Ishikawa (cell line): ENCODE measurements around the gene PADI2.

Experiments
- CEBPB ChIP-seq: IDR thresholded peaks from 2 replicates; pipeline ENCODE4 v1.6.1; 2012
- CREB1 ChIP-seq: IDR thresholded peaks from 2 replicates; pipeline ENCODE4 v1.6.1; 2012; ENCODE audit warnings: low read depth
- EGR1 ChIP-seq: IDR thresholded peaks from 2 replicates; pipeline ENCODE4 v1.6.1; 2012
- EP300 ChIP-seq: IDR thresholded peaks from 2 replicates; pipeline ENCODE4 v1.6.1; 2012; ENCODE audit warnings: borderline replicate concordance
- FOXM1 ChIP-seq: IDR thresholded peaks from 2 replicates; pipeline ENCODE4 v1.6.1; 2012; ENCODE audit warnings: low read depth, borderline replicate concordance
- NFIC ChIP-seq: IDR thresholded peaks from 2 replicates; pipeline ENCODE4 v1.6.1; 2012
- RAD21 ChIP-seq: IDR thresholded peaks from 2 replicates; pipeline ENCODE4 v1.6.1; 2012; ENCODE audit warnings: low read depth
- REST ChIP-seq: IDR thresholded peaks from 2 replicates; pipeline ENCODE4 v1.6.1; 2012; ENCODE audit warnings: low read depth, mild to moderate bottlenecking
- TAF1 ChIP-seq: IDR thresholded peaks from 2 replicates; pipeline ENCODE4 v1.6.1; 2012; ENCODE audit warnings: low read depth, mild to moderate bottlenecking
- TCF12 ChIP-seq: IDR thresholded peaks from 2 replicates; pipeline ENCODE4 v1.6.1; 2012; ENCODE audit warnings: low read depth
- TEAD4 ChIP-seq: IDR thresholded peaks from 2 replicates; pipeline ENCODE4 v1.6.1; 2012
- YY1 ChIP-seq: IDR thresholded peaks from 2 replicates; pipeline ENCODE4 v1.6.1; 2012; ENCODE audit warnings: low read depth
- ZBTB7A ChIP-seq: IDR thresholded peaks from 2 replicates; pipeline ENCODE4 v1.6.1; 2012; ENCODE audit warnings: low read depth
- TF ChIP-seq, protein P1 (sequence below): IDR thresholded peaks from 2 replicates; pipeline ENCODE4 v1.6.1; 2012
- TF ChIP-seq, protein P2 (sequence below): IDR thresholded peaks from 2 replicates; pipeline ENCODE4 v1.6.1; 2012

Gene PADI2

GRCh38 chr1:17165823-17166222, 46.6 kb upstream of the PADI2 start:
- no peak for TF ChIP-seq EGR1
- TF ChIP-seq ZBTB7A, result no peak
- no peak for TF ChIP-seq TCF12
- no peak for TF ChIP-seq REST
- no peak for TF ChIP-seq FOXM1
- TF ChIP-seq, protein P1, sequence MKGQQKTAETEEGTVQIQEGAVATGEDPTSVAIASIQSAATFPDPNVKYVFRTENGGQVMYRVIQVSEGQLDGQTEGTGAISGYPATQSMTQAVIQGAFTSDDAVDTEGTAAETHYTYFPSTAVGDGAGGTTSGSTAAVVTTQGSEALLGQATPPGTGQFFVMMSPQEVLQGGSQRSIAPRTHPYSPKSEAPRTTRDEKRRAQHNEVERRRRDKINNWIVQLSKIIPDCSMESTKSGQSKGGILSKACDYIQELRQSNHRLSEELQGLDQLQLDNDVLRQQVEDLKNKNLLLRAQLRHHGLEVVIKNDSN, result no peak
- no peak for TF ChIP-seq EP300
- TF ChIP-seq CREB1, result no peak
- no peak for TF ChIP-seq RAD21
- TF ChIP-seq, protein P2, sequence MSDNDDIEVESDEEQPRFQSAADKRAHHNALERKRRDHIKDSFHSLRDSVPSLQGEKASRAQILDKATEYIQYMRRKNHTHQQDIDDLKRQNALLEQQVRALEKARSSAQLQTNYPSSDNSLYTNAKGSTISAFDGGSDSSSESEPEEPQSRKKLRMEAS, result no peak

- TF ChIP-seq FOXM1 (no peak), ZBTB7A (no peak), CREB1 (no peak), EGR1 (no peak), RAD21 (no peak), TAF1 (no peak), TCF12 (no peak), YY1 (no peak), TEAD4 (no peak), NFIC (no peak), EP300 (no peak), CEBPB (no peak), REST (no peak)
- TF ChIP-seq, protein P1, result no peak
- TF ChIP-seq, protein P2, result no peak
These were observed 44.8 kb upstream of the PADI2 start for GRCh38 chr1:17163789-17164666.

- TF ChIP-seq, protein P2, result no peak
- no peak for TF ChIP-seq NFIC
- TF ChIP-seq, protein P1, result no peak
- no peak for TF ChIP-seq CEBPB
- no peak for TF ChIP-seq CREB1
- TF ChIP-seq ZBTB7A, result no peak
- no peak for TF ChIP-seq YY1
These were observed 44.1 kb upstream of the PADI2 start for GRCh38 chr1:17163371-17163770.

DNA sequence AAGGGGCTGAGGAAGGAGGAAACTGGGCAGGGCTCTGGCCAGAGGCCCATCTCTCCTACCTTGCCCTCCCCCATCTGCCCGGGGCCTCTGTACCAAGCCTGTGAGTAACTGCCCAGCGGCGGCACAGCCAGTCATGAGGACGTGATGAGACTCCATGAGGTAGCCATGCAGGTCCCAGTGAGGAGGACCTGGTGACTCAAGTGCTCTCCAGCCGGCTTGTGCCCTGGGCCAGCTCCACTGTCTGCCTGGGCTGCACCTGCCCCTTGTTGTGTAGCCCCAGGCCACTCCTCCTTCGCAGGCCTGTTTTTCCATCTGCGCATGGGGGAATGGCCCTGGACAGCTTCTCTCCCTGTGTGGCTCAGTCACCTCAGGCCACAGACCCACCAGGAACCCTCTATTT, 43.7 kb upstream of the PADI2 start:
- TF ChIP-seq YY1 (no peak), TCF12 (no peak), REST (no peak), TAF1 (no peak), TEAD4 (no peak), CREB1 (no peak), CEBPB (no peak), EP300 (no peak), FOXM1 (no peak), NFIC (no peak), RAD21 (no peak), ZBTB7A (no peak), EGR1 (no peak)
- TF ChIP-seq, protein P2, result no peak
- TF ChIP-seq, protein P1, result no peak
